HG02943 (cell line): ENCODE measurements around the gene PLPPR1.
"Not testable (repeated sequence)": the region's sequence is repeated elsewhere in the genome, so short reads cannot be mapped to it uniquely, and the experiment has no call there.

Experiments
- ATAC-seq: cut with Tn5 transposase; IDR thresholded peaks from one replicate; pipeline ENCODE4 v1.9.1; 2021; ENCODE audit warnings: mild to moderate bottlenecking, low read depth, moderate library complexity; ENCODE audit not compliant: unreplicated experiment

PLPPR1 gene

DNA sequence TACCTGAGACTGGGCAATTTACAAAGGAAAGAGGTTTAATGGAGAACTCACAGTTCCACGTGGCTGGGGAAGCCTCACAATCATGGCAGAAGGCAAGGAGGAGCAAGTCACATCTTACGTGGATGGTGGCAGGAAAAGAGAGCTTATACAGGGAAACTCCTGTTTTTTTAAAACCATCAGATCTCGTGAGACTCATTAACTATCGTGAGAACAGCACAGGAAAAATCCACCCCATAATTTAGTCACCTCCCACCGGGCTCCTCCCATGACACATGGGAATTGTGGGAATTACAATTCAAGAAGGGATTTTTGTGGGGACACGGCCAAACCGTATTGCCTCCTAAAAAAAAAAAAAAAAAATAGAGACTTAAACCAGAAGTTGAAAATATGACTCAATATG lies 11.1 kb downstream of the PLPPR1 start:
- ATAC-seq, result not testable (repeated sequence)

DNA sequence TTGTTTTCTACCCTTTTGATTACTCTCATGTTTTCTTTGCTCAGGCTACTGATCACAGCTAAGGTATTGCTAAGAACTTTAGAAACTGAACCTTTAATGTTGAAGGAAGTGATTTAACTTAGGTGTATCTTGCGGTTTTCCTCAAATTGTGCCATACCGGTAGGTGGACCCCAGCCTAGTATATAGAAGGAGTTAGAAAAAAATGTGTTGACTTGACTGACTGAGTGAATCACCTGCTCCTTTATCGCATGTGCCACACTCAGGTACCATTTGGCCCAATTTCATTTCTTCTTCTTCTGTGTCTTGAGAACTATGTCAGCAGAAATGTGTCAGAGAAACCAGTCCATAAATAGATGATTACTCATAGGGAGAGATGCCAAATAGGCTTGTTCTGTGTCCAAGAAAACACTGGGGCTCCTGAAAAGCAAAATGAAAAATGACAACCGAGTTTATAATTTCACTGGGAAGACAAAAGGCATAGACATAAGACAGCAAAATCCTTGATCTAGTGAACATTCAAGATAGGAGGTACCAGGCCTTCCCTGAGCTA lies 19.4 kb downstream of the PLPPR1 start:
- no peak for ATAC-seq

GRCh38 chr9:101050650-101051049 lies 22.1 kb downstream of the PLPPR1 start:
- no peak for ATAC-seq

DNA sequence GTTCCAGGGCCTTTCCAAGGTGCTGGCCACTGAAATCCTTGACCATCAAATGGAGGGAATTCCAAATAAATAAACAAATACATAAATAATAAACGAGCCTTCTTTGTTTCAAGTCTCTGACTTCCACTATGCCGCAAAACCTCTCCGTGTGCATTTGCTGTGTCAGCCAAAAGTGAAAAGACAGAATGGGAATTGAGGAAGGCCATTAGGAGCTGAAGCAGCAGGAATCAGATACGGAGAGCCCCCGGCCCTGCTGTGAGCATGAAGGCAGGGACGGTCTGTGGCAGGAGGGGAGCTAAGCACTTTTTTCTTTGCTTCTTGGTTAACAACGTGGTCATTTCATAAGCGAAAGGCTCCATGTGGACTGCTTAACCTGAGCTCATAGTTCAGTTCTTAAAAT lies 26.1 kb downstream of the PLPPR1 start:
- ATAC-seq, result no peak

- no peak for ATAC-seq
Measured at GRCh38 chr9:101055516-101055915, 27.0 kb downstream of the PLPPR1 start.

- no peak for ATAC-seq
Measured at GRCh38 chr9:101062686-101063085, 34.2 kb downstream of the PLPPR1 start.

DNA sequence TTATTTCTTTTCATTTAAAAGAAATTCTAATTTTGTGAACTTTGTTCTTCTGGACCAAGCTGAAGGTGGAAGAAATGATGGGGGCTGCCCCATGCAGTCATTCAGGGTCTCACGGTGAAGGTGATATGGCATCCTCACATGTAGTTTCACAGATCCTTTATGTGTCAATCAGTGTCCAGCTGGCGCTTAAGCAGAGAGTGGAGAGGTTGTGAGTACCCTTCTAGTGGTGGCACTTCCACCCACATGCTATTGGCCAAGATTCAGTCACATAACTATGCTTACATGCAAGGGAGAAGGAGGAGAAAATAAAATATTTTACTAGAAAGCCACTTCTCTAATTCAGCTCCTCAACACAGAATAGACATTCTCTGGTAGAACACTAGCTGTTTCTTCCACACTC lies 34.7 kb downstream of the PLPPR1 start:
- no peak for ATAC-seq

- ATAC-seq, result no peak
Measured at GRCh38 chr9:101064206-101064605, 35.7 kb downstream of the PLPPR1 start.

GRCh38 chr9:101065930-101066329 lies 37.4 kb downstream of the PLPPR1 start:
- no peak for ATAC-seq

DNA sequence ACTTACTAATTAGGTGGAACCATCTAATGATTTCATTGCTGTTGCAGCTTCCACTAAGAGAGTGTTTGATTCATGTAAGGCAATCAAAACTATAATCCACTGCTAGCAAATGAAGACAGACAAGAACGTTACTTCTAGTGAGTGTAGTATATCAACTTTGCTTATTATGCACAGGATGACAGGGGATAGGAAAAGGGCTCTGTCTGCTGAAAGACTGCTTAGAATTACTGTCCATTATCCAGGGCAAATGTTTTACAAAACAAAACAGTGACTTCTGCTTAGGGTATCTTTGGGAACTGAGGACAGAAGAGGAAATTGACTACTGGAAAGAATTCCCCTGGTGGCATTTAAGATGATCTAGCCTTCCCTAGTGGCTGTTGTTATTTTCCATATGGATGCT lies 40.2 kb downstream of the PLPPR1 start:
- ATAC-seq, result no peak

GRCh38 chr9:101072259-101072658 lies 43.7 kb downstream of the PLPPR1 start:
- ATAC-seq, result no peak

- ATAC-seq, result no peak
Measured at GRCh38 chr9:101073122-101073521, 44.6 kb downstream of the PLPPR1 start.

GRCh38 chr9:101081641-101082040 lies 53.1 kb downstream of the PLPPR1 start:
- ATAC-seq, result no peak

DNA sequence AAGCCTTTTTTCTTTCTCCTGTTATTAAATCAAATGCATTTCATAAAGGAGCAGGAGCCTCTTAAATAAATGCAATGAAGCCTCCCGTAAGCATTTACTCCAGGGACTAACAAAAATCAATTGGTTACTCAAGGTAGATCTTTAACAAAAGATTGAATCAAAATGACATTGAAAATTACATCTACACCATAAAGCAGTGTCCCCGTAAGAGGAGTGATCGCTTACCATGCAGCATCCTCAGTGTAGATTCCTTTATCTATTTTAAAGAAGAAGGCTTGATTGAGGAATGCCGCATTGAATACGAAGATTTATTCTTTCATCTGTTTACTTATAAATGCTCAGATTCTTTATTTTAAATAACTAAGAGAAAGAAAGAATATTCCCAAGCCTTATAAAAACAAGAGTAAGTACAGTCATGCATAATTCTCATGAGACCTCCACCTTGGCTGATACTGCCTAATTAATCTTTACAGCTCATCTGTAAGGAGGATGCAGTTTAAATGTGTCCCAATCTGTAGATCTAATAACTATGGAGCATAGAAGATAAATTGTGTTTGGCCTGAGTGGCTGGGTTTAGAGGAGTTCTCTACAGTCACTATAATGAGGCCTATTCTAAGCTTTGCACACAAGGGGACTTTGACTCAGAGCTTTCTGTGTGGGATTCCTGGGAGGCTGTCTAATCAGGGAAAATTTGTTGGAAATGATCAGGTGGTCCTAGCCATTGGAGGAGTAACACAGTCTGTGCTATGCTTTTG lies 55.1 kb downstream of the PLPPR1 start:
- ATAC-seq, result no peak

GRCh38 chr9:101087426-101087825 lies 58.9 kb downstream of the PLPPR1 start:
- ATAC-seq, result no peak

GRCh38 chr9:101092922-101093321 lies 64.4 kb downstream of the PLPPR1 start:
- no peak for ATAC-seq

- ATAC-seq, result no peak
Measured at GRCh38 chr9:101093620-101094019, 65.1 kb downstream of the PLPPR1 start.

- no peak for ATAC-seq
Measured at GRCh38 chr9:101094686-101095085, 66.2 kb downstream of the PLPPR1 start.

- ATAC-seq, result no peak
Measured at GRCh38 chr9:101097210-101097609, 68.7 kb downstream of the PLPPR1 start.

GRCh38 chr9:101098392-101098791 lies 69.9 kb downstream of the PLPPR1 start:
- ATAC-seq, result no peak

DNA sequence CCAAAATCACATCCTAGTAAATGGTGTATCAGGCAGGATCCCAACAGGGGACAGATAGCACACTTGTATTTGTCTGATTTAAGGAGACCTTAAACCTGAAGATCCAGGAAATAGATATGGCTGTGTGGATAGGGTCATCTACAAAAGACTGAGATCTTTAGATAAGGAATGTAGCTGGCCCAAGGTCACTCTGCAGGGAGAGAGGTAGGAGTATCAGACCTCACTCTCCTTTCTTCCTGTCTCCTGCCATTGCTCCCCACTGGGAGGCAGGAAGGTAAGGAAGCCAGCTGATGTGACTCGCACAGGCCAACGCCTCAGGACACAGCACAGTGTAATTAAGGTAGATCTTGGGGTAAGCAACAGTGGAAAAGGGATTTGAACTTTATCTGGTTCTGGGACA lies 85.8 kb downstream of the PLPPR1 start:
- ATAC-seq, result no peak

- no peak for ATAC-seq
Measured at GRCh38 chr9:101115102-101115501, 86.6 kb downstream of the PLPPR1 start.
